ENCODE data around the gene LY9.

DNA sequence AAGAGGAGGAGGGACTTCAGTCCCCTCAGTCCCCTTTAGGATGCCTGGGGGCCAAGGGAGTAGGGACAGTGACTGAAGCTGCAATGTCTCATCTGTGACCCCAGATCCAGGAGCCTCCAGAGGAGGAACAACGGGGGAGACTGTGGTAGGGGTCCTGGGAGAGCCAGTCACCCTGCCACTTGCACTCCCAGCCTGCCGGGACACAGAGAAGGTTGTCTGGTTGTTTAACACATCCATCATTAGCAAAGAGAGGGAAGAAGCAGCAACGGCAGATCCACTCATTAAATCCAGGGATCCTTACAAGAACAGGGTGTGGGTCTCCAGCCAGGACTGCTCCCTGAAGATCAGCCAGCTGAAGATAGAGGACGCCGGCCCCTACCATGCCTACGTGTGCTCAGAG is 18.3 kb downstream of the LY9 start:
- TF ChIP-seq, protein P1, sequence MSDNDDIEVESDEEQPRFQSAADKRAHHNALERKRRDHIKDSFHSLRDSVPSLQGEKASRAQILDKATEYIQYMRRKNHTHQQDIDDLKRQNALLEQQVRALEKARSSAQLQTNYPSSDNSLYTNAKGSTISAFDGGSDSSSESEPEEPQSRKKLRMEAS (IDR thresholded peaks at IDR 0.05; ENCODE audit: low read depth, low read length): no peak
- TF ChIP-seq, protein P2, sequence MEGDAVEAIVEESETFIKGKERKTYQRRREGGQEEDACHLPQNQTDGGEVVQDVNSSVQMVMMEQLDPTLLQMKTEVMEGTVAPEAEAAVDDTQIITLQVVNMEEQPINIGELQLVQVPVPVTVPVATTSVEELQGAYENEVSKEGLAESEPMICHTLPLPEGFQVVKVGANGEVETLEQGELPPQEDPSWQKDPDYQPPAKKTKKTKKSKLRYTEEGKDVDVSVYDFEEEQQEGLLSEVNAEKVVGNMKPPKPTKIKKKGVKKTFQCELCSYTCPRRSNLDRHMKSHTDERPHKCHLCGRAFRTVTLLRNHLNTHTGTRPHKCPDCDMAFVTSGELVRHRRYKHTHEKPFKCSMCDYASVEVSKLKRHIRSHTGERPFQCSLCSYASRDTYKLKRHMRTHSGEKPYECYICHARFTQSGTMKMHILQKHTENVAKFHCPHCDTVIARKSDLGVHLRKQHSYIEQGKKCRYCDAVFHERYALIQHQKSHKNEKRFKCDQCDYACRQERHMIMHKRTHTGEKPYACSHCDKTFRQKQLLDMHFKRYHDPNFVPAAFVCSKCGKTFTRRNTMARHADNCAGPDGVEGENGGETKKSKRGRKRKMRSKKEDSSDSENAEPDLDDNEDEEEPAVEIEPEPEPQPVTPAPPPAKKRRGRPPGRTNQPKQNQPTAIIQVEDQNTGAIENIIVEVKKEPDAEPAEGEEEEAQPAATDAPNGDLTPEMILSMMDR (IDR thresholded peaks at IDR 0.05; ENCODE audit: low read depth, low read length): no peak

Data from NB4 (cell line).